HG03175 (cell line): ENCODE data around the gene RETN.
"Not testable (repeated sequence)": the region's sequence is repeated elsewhere in the genome, so short reads cannot be mapped to it uniquely, and the experiment has no call there.

Experiments
- ATAC-seq: cut with Tn5 transposase; IDR thresholded peaks from one replicate; pipeline ENCODE4 v1.9.1; 2021; ENCODE audit warnings: mild to moderate bottlenecking, moderate library complexity; ENCODE audit not compliant: unreplicated experiment

RETN gene

DNA sequence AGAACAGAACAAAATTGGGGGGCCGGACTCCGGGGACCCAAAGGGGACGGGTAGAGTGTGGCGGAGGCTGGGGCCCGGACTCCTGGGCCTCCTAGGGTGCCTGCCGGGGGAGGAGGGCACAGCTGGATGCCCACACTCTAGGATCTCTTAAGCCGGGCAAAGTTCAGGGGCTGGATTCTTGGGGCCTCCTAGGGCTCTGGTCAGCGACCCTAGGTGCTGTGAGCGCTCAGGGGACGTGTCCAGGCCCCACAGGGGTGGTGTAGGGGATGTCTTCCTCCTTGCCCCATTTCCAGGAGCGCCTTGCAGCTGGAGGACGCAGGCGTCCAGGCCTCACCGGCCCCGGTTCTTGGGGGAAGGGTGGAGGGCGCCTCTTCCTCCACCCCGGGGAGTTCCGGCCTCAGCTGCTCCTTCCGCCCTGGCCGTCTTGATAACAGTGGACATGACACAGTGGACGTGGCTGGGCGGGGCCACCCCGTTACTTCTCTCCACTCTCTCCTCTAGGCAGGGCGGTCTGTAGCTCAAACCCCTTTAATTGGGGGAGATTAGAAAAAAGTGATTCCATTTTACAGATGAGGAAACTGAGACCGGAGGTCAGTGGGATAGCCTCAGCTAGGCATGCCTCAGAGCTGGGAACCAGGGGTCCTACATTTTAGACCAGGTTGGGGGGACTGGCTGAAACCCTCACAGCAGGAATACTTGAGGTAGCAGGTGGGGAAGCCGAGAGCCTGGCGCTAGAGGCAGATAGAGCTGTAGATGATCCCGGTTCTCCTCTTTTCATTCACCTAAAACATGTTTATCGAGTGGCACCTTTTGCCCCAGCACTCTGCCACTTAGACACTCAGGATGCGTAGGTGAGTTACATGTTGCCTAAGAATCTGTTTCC is 31.2 kb upstream of the RETN start:
- peak; percentile 16 for ATAC-seq

DNA sequence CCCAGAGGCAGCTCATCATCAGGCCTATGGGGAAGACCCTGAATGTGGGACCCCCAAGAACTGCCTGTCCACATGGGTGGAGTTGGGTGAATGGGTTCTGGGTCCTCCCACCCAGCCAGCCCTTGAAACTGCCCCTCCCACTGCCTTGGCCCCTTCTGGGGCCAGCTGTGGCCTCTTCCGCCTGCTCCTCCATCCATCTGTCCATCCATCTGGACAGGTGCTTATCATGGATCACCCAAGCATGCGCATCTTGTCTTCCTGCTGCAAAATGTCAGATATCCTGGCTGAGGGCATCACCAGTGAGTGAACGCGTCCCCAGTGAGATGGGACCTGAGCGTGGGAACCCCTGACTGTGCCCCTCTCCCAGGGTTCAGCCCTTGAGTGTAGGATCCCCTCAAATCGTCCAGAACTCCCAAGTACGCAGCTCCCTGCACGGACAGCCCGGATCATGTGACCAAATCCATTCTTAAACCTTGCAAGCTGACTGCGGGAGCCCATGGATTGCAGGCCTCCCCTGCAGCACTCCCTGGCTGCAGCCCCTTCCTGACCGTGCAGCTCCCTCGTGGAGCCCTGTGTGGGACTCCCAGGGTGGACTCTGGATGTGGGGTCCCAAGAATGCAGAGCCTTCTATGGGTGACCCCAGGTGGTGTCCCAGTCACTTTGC is 29.9 kb upstream of the RETN start:
- no peak for ATAC-seq

DNA sequence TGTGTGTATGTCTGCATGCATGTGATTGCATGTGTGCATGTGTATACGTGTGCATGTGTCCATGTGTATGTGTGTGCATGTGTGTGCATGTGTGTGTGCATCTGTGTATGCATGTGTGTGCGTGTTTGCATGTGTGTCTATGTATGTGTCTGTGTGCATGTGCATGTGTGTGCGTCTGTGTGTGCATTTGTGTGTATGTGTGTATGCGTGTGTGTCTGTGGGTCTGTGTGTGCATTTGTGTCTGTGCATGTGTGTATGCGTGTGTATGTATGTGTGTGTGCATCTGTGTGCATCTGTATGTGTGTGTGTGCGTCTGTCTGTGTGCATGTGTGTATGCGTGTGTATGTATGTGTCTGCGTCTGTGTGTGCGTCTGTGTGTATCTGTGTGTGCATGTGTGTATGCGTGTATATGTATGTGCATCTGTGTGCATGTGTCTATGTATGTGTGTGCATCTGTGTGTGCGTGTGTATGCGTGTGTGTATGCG is 28.9 kb upstream of the RETN start:
- ATAC-seq: no peak

DNA sequence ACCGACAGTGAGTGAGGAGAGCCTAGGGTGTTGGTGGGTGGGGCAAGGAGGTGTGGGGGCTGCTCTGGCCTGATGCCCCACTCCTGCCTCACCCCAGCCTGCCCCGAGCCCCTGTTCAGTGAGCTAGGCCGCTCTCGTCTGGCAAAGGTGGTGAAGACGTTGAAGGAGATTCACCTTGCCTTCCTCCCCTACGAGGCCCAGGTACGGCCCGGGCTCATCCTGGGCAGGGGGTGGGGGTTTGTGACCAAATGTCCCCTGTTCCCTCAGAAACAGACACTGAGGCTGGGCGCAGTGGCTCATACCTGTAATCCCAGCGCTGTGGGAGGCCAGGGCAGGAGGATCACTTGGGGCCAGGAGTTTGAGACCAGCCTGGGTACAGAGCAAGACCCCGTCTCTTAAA is 28.0 kb upstream of the RETN start:
- ATAC-seq: no peak

GRCh38 chr19:7641290-7642276 is 27.3 kb upstream of the RETN start:
- ATAC-seq: no peak

DNA sequence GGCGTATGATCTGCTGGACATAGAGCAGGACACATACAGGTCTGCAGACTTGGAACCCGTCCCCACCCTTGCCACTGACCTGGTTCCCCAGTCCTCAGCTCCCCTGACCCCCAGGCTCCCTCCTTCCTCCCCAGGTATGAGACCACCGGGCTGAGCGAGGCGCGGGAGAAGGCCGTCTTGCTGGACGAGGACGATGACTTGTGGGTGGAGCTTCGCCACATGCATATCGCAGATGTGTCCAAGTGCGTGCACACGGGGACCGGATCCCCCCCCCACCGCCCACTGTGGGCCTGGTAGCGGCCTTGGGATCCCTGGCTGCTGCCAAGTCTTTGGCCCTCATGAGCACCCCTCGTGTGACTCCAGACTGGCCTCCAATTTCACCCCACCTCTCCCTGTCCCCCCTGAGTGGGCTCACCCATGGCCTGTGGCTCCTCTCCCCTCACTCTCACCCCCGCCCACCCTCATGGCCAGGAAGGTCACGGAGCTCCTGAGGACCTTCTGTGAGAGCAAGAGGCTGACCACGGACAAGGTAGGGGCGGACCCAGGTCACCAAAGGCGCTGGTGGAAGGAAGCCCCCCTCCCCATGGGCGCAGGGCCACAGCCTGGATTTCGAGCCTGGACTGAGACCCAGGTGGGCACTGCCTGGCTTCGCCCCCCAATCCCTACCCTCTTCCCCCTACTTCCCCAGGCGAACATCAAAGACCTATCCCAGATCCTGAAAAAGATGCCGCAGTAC is 26.4 kb upstream of the RETN start:
- no peak for ATAC-seq

GRCh38 chr19:7643031-7643415 is 25.8 kb upstream of the RETN start:
- no peak for ATAC-seq

DNA sequence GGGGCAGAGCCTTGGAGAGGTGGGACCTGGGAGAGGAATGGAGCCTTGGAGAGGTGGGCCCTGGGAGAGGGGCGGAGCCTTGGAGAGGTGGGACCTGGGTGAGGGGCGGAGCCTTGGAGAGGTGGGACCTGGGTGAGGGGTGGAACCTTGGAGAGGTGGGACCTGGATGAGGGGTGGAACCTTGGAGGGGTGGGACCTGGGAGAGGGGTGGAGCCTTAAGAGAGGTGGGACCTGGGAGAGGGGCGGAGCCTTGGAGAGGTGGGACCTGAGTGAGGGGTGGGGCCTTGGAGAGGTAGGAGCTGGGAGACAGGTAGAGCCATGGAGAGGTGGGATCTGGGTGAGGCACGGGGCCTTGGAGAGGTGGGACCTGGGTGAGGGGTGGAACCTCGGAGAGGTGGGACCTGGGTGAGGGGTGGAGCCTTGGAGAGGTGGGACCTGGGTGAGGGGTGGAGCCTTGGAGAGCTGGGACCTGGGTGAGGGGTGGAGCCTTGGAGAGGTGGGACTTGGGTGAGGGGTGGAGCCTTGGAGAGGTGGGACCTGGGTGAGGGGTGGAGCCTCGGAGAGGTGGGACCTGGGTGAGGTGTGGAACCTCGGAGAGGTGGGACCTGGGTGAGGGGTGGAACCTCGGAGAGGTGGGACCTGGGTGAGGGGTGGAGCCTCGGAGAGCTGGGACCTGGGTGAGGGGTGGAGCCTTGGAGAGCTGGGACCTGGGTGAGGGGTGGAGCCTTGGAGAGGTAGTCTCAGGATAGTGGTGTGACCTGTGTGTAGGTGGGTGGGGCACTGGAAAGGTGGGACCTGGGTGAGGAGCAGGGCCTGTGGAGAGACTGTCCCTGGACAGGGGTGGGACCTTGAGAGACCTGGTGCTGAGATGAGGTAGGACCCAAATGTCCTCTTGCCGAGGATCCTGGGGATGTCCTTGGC is 25.0 kb upstream of the RETN start:
- ATAC-seq: not testable (repeated sequence)

- no peak for ATAC-seq
These were observed 24.3 kb upstream of the RETN start for GRCh38 chr19:7644550-7644877.

- no peak for ATAC-seq
These were observed 23.7 kb upstream of the RETN start for GRCh38 chr19:7645163-7645562.

- no peak for ATAC-seq
These were observed 23.0 kb upstream of the RETN start for GRCh38 chr19:7645656-7646425.

DNA sequence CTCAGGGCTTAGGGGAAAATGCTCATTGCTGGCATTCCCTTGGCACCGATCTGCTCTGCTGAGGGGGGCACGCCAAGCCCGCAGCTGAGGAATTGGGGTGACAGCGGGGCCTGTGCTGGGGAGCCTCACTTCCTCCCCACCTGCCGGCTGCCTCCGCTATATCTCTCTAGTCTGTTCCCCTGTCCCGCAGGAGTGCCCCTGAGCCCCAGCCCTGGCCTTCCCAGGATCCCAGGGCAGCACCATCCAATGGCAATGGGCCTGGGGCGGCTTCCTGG is 22.5 kb upstream of the RETN start:
- ATAC-seq: no peak

- no peak for ATAC-seq
These were observed 21.7 kb upstream of the RETN start for GRCh38 chr19:7647156-7647555.

DNA sequence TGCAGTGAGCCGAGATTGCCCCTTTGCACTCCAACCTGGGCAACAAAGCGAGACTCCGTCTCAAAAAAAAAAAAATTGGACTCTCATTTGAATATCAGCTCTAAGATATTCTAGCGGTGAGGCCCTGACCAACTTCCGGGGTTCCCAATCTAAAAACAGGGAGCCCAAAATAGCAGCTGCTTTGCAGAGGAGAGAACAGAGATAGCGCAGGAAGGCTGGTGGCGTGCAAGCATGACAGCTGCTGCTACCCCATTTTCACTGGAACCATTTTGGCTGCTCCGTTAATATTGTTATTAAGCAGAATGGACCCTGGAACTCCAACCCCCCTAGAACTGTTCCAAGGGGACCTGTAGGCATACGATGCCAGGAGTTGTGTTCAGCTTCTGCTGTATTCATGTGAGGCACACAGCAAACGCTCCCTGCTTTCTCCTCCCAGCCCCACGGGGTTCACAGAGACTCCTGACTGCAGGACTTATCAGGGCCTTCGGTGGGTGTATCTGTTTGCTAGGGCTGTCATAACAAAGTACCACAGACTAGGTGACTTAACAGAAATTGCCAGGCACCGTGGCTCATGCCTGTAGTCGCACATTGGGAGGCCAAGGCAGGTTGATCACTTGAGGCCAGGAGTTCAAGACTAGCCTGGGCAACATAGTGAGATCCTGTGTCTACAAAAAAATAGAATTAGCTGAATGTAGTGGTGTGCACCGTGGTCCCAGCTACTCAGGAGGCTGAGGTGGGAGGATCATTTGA is 20.4 kb upstream of the RETN start:
- no peak for ATAC-seq

- no peak for ATAC-seq
These were observed 18.7 kb upstream of the RETN start for GRCh38 chr19:7650148-7650547.

- no peak for ATAC-seq
These were observed 16.7 kb upstream of the RETN start for GRCh38 chr19:7652061-7652641.

- ATAC-seq: no peak
These were observed 14.4 kb upstream of the RETN start for GRCh38 chr19:7654401-7654800.

- ATAC-seq: no peak
These were observed 13.3 kb upstream of the RETN start for GRCh38 chr19:7655581-7655980.
